GM08714 (cell line): ENCODE data around the gene LSM14B.
"Not testable (repeated sequence)": the region's sequence is repeated elsewhere in the genome, so short reads cannot be mapped to it uniquely, and the experiment has no call there.

ENCODE experiments used
- H3K4me3 ChIP-seq: fragments of 200-500 bp; sonication (Bioruptor generic); 2 replicates; pipeline ENCODE4 v1.5.1; 2014; ENCODE audit warnings: mild to moderate bottlenecking, low read length, inconsistent platforms
- ZNF274 ChIP-seq: IDR thresholded peaks from 2 replicates; pipeline ENCODE4 v1.6.1; 2012; ENCODE audit warnings: mild to moderate bottlenecking, low read depth, low read length

LSM14B gene

GRCh38 chr20:62101078-62101477, 21.2 kb upstream of the LSM14B start:
- TF ChIP-seq ZNF274: no peak
- no peak overlapping the region for H3K4me3 ChIP-seq

DNA sequence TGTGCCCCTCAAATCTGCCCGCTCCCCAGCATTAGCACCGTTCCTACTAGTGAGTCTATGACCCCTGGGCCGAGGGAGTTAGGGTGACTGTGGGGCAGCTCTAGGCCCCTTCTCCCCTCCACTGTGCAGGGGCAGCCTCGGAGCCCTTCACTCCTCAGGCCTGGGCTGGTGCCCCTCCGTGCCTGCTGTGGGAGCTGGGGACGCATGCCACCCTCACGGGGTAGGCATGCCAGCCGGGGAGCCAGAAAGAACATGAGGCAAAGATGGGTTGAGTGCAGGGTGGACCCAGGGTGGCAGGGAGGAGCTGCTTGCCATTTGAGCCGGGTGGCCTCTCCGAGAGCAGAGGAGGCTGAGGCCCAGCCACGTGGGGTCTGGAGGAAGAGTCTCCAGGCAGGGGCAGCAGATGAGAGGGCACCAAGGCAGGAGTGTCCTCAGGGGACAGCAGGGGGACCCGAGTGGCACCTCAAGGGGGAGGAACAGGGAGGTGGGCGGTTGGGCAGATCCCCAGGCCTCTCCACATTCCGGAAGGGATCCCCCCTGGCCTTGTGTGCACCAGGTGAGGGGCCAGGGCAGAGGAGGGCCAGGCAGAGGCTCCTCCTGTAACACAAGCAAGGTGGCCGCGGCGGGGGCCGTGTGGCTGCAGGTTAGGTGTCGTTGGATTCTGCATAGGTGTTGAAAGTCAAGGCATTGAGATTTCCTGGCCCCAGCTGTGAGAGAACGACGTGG, 18.6 kb upstream of the LSM14B start:
- TF ChIP-seq ZNF274: no peak
- H3K4me3 ChIP-seq: no peak overlapping the region

DNA sequence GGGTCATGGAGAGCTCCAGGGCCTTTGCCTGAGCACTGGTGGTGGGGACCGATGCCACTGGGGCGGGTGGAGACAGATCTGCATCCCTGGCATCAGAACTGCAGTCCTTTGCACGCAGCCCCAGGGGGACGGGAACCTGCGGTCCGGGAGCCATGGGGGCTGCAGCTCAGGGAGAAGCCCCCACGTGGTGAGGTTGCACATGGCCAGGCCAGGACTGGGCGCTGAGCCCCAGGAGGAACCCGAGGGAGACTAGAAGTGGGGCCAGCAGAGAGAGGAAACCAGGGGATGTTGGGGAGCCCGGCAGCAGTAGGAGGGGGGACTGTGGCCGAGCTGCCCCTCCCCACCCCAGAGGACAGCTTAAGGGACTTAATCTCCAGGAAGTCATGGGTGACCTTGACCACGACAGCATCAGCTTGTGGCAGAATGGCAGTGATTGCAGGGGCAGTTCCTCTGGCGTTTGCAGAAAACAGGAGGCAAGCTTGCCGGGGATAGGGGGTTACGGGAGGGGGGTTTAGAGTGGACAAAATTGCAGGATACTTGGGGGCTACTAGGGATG, 18.0 kb upstream of the LSM14B start:
- H3K4me3 ChIP-seq: no peak overlapping the region
- no peak for TF ChIP-seq ZNF274

DNA sequence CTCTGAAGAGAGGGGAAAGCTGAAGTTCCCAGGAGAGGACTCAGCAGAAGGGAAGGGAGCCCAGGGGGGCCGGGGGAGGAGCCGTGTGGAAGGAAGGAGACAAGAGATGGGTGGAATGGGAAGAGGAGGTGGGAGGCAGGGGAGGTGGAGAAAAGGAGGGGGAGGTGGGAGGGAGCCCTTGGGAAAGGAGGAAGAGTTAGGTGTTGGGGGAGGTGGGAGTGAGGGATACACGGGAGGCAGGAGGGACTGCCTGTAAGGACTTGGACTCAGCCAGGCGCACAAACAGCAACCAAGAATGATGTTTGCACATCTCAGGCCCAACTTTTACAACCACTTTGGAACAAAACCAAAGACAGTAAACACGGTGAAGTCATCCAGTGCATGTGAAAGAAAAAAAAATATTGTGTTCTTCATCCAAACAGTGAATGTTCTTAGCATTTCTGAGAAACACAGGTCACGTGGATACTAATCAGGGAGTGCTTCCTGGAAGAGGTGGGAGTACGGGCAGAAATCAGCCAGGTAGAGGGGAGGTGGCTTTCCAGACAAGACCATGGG, 17.4 kb upstream of the LSM14B start:
- H3K4me3 ChIP-seq: no peak overlapping the region
- no peak for TF ChIP-seq ZNF274

- H3K4me3 ChIP-seq: no peak overlapping the region
- TF ChIP-seq ZNF274: no peak
Observed at GRCh38 chr20:62105592-62105991, 16.7 kb upstream of the LSM14B start.

DNA sequence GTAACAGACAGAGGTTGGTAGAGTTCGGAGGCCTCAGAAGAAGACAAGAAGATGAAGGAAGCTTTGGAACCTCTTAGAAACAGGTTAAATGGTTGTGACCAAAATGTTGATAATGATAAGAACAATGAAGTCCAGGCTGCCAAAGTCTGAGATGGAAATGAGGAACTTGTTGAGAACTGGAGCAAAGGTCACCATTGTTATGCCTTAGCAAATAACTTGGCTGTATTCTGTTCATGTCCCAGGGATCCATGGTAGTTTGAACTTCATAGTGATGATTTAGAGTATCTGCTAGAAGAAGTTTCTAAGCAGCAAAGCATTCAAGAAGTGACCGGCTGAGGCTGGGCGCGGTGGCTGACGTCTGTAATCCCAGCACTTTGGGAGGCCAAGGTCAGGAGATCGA, 11.1 kb upstream of the LSM14B start:
- TF ChIP-seq ZNF274: no peak

GRCh38 chr20:62112368-62112767, 9.9 kb upstream of the LSM14B start:
- no peak overlapping the region for H3K4me3 ChIP-seq
- peak; percentile 51; the same call in 1 of the 2 replicates for TF ChIP-seq ZNF274

More for the DNA sequence above, 11.1 kb upstream of the LSM14B start:
- H3K4me3 ChIP-seq: no peak overlapping the region

- no peak overlapping the region for H3K4me3 ChIP-seq
- TF ChIP-seq ZNF274: no peak
Observed at GRCh38 chr20:62114894-62115293, 7.4 kb upstream of the LSM14B start.

DNA sequence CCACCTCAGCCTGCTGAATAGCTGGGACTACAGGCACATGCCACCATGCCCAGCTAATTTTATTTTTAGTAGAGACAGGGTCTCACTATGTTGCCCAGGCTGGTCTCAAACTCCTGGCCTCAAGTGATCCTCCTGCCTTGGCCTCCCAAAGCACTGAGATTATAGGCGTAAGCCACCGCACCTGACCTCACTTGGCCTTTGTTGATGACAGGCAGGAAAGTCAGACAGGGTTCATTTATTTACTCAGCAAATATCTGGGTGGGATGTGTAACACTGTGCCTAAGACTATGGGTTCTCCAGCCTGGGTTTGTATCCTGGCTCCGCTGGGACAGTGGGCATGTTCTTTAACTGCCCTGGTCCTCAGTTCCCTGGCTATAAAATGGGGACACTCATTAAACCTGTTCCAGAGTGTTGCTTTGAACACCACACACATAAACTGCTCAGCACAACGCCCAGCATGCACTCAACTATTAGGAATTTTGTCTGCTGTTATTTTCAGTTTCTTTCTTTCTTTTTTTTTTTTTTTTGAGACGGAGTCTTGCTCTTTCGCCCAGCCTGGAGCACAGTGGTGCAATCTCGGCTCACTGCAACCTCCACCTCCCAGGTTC, 6.4 kb upstream of the LSM14B start:
- not testable (repeated sequence) for H3K4me3 ChIP-seq

GRCh38 chr20:62116558-62117361, 5.5 kb upstream of the LSM14B start:
- TF ChIP-seq ZNF274: no peak
- no peak overlapping the region for H3K4me3 ChIP-seq

- TF ChIP-seq ZNF274: no peak
- H3K4me3 ChIP-seq: no peak overlapping the region
Observed at GRCh38 chr20:62117362-62117646, 5.0 kb upstream of the LSM14B start.

DNA sequence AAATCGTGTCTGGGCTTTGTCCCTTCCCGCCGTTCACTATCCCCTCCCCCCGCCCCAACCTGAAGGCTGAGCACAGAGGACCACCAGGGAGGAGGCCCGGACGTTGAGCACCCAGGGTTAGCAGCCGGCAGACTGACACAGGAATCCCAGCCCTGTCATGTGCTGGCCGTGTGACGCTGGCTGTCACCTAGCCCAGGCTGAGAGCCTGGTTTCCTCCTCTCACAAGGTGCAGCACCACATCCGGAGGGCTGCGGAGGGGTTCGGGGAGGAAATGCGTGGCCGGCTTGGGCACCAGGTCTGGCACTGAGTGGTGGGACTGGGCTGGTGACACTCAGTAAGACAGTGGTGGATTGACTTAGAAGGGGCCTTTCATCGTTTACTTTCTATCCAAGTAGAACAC, 4.6 kb upstream of the LSM14B start:
- no peak overlapping the region for H3K4me3 ChIP-seq
- TF ChIP-seq ZNF274: no peak

- H3K4me3 ChIP-seq: no peak overlapping the region
- no peak for TF ChIP-seq ZNF274
Observed at GRCh38 chr20:62118113-62119043, 3.9 kb upstream of the LSM14B start.

- H3K4me3 ChIP-seq: no peak overlapping the region
- TF ChIP-seq ZNF274: no peak
Observed at GRCh38 chr20:62119115-62119514, 3.2 kb upstream of the LSM14B start.
